AG09319 (cell line): ENCODE results near the gene FDX2.

Source experiments
- DNase-seq: peaks from one replicate; pipeline ENCODE4 v3.0.0-alpha.2; 2010; ENCODE audit warnings: low read depth; ENCODE audit errors: extremely low read depth
- TF ChIP-seq, protein P1 (sequence below): IDR thresholded peaks from 2 replicates; pipeline ENCODE4 v1.5.1; 2011; ENCODE audit warnings: low read depth, mild to moderate bottlenecking, inconsistent platforms, low read length, moderate library complexity

Gene FDX2

GRCh38 chr19:10309423-10309822 lies 6.4 kb downstream of the FDX2 start, which contains the start of gene ZGLP1:
ZGLP1 (minus strand) TSS chr19:10309815.
- TF ChIP-seq, protein P1, sequence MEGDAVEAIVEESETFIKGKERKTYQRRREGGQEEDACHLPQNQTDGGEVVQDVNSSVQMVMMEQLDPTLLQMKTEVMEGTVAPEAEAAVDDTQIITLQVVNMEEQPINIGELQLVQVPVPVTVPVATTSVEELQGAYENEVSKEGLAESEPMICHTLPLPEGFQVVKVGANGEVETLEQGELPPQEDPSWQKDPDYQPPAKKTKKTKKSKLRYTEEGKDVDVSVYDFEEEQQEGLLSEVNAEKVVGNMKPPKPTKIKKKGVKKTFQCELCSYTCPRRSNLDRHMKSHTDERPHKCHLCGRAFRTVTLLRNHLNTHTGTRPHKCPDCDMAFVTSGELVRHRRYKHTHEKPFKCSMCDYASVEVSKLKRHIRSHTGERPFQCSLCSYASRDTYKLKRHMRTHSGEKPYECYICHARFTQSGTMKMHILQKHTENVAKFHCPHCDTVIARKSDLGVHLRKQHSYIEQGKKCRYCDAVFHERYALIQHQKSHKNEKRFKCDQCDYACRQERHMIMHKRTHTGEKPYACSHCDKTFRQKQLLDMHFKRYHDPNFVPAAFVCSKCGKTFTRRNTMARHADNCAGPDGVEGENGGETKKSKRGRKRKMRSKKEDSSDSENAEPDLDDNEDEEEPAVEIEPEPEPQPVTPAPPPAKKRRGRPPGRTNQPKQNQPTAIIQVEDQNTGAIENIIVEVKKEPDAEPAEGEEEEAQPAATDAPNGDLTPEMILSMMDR = no peak
- DNase-seq = no peak

GRCh38 chr19:10306327-10306726 lies 9.5 kb downstream of the FDX2 start:
- TF ChIP-seq, protein P1 = no peak
- no peak for DNase-seq

DNA sequence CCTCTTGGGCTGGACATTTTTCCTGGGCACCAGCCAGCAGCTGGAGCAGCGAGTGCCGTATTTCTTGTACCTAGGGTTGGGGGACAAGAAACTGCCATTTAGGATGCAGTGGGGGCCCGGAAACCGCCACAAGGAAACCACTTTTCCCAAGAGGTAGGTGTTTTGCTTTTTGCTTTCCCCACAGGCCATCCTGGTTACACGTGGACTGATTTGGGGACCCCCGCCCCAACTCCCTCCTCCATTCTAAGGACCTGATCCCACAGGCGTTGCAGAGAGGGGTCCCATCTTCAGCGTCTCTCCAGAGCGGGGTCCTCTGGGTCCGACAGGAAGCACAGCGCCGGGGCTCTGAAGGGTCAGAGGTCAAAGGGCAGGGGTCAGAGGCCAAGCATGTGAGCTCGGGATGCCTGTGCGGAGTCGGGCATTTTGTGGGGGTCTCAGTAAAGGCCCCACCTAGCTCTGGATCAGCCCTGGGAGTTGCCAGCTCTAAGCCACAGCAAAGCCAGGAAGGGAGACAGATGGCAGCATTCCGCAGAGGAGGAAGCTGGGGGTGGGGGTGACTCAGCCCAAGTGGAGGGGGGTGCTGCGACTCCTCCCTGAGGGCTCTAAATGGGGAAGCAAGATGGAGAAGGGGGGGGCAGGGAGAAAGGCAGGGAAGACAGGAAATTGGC lies 10.5 kb downstream of the FDX2 start:
- no peak for DNase-seq
- TF ChIP-seq, protein P1 = no peak

- TF ChIP-seq, protein P1 = no peak
- DNase-seq = no peak
Observed at GRCh38 chr19:10299545-10300458, 16.0 kb downstream of the FDX2 start.

- DNase-seq = no peak
- TF ChIP-seq, protein P1 = no peak
Observed at GRCh38 chr19:10295847-10296591, 19.8 kb downstream of the FDX2 start.

DNA sequence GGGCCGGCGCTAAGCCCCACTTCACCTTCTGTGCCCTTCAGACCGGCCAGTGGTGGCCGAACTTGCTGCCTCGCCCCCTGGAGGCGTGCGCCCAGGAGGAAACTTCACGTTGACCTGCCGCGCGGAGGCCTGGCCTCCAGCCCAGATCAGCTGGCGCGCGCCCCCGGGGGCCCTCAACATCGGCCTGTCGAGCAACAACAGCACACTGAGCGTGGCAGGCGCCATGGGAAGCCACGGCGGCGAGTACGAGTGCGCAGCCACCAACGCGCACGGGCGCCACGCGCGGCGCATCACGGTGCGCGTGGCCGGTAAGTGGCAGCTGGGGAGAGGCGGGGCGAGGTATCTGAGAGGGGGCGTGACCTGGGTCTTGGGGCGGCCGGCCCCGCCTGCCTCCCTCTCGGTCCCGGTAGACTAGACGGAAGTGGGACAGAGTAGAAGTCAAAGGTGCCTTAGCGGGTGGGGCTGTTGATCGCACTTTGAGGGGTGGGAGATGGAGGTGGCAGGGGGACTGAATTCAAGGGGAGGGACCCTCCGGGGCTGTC lies 20.4 kb downstream of the FDX2 start:
- TF ChIP-seq, protein P1 = no peak; the same call in none of the 2 replicates

More for the DNA sequence above, 20.4 kb downstream of the FDX2 start:
- DNase-seq = no peak
